SKM-1 (cell line): Measurements from ENCODE around the gene GSTM3.
"Not testable (repeated sequence)": the region's sequence is repeated elsewhere in the genome, so short reads cannot be mapped to it uniquely, and the experiment has no call there.

Source experiments
- DNase-seq: peaks from one replicate; lab custom pipeline; 2025; ENCODE audit not compliant: unreplicated experiment; lab: John Stamatoyannopoulos, UW

Gene GSTM3

DNA sequence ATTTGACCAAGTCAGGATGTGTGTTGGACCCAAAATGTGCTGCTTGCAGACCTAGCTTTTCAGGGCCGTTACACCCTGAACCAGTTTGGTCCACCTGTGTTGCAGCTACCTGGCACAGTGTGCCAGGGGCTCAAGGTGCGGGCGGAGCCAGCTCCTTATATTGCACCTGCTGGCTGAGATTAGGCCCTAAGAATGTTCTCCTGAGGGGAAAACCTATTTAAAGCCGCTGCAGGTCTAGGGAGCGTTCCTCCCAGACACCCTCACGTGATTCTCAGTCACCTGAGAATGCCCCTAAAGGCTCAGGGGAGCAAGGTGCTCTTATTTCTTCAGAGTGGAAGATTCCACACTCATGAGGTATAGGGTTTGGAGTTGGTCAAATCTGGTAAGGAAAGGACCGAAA, 12.0 kb downstream of the GSTM3 start:
- DNase-seq: no peak

GRCh38 chr1:109726728-109727373, 14.0 kb downstream of the GSTM3 start:
- DNase-seq: no peak

DNA sequence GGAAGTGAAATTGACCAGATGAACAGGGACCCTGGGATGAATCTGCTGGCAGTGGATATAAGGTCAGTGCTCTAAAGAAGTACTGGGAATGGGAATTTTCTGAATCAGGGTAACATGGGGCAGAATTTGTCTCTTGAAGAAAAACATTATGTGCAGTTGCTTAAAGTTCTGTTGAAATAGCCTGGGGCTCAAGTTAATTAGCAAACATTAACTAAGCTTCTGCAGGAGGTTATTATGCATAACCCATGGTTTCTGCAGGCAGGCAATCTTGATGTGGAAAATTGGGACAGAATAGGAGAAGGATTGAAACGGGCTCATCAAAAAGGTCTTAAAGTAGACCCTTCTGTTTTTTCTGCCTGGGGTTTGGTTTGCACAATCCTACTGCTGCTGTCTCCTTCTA, 14.8 kb downstream of the GSTM3 start:
- DNase-seq: no peak

DNA sequence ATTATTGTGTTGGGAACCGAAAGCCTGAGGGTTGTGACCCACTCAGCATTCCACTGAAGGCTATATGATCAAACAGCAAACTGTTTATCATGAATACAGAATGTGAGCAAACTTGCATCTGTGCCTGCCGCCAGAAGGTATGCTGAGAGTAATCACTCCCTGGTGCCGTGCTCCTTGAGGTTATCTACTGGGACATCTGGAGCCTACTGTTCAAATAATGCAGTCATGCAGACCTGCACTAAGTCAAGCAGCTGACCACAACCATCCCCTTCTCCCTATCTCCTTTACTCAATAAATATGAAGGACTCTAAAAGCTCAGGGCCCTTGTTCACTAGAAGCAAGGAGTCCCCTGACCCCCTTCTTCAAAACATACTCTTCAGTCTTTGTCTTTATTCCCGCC, 15.3 kb downstream of the GSTM3 start:
- DNase-seq: no peak

- DNase-seq: no peak
Observed at GRCh38 chr1:109724933-109725332, 15.9 kb downstream of the GSTM3 start.

DNA sequence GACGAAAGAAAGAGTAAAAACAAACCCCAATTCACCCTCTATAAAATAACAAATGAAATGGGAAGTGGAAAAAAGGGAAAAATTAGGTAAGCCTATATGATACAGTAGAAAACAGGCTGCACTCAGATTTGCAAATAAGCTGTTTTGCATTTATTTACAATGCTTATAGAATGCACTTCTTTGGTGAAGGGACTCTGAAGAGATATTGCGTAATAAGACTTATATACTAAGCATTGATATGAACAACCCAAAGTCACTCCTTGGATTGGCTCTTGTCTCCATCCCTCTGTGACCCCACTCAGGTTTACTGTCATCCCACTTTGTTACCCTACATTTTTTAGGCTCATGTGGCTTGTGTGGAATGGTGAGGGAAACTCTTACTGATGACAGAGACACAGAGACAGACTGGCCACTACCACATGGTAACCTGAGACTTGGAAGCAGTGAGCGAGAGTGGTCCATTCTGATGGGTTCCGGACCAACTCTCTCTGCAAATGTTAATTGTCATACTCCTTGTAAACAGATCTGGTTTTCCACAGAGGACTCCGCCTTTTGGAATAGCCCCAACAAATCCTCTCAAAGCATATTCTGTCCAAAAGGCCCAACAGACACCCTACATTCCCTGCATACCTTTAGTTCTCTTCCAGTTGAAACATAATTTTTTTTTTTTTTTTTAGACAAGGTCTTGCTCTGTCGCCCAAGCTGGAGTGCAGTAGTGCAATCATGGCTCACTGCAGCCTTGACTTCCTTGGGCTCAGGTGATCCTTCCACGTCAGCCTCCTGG, 17.7 kb downstream of the GSTM3 start:
- no peak for DNase-seq

- no peak for DNase-seq
Observed at GRCh38 chr1:109721971-109722370, 18.9 kb downstream of the GSTM3 start.

DNA sequence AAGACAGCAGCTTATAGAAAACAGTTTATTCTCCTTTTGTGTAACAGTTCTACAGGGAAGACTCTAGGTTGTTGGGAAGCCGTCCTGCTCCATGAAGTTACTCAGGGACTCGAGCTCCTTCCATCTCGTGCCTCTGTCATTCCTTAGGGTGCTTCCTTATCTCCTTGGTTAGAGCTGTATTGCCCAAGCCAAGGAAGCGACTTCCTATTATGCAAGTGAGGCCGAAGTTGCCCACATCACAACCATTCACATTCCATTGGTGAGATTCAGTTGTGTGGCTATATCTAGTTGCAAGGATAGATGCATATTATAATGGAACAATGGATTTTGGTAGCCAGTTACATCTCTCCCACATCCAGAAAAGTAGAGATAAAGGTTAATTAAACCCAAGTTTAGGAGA, 19.8 kb downstream of the GSTM3 start:
- no peak for DNase-seq

DNA sequence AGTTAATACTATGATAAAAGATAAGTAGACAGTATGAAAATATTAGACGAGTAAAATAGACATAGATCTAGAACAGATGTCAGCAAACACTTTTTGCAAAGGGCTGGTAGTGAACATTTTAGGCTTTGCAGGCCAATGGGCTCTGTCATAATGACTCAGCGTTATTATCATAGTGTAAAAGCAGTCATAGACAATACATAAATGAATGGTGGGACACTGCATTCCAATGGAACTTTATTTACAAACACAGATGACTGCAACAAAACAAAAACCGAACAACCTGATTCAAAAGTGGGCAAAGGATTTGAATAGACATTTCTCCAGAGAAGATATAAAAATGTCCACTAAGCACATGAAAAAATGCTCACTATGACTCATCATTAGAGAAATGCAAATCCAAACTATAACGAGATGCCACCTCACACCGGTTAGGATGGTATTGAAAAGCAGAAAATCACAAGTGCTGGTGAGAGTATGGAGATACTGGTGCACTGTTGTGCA, 21.5 kb downstream of the GSTM3 start:
- no peak for DNase-seq

- no peak for DNase-seq
Observed at GRCh38 chr1:109718495-109718894, 22.3 kb downstream of the GSTM3 start.

DNA sequence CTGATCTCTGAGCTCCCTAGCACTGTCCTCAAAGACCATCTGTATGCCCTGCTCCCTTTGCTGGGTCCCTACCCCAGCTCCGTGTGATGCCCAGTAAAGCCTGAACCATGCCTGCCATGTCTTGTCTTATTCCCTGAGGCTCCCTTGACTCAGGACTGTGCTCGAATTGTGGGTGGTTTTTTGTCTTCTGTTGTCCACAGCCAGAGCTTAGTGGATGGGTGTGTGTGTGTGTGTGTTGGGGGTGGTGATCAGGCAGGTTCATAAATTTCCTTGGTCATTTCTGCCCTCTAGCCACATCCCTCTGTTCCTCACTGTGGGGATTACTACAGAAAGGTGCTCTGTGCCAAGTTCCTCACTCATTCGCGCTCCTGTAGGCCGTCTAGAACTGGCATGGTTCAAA, 23.1 kb downstream of the GSTM3 start:
- DNase-seq: no peak

DNA sequence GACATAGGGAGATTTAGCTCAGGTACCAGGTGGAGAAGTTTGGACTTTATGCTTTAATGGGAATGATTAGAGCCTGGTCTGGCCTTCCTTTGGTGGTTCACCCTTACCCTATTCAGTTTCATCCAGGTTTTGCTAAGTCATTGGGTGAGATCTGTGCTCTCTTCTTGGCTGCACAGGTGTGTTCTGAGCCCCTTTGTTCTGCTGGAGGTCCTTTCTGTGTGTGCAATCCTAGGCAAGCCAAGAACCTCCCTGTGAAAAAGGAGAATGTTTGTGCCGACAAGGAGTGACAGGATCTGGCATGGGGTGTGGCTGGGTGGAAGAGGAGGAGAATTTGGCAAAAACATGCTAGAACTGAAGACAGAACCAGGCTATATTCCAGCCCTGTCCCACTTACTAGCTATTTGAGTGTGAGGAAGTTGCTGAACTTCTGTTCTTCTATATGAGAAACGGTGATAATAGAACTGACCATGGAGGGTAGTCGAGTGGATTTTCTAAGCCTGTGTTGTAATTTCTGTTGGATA, 24.2 kb downstream of the GSTM3 start:
- no peak for DNase-seq

GRCh38 chr1:109716121-109716520, 24.7 kb downstream of the GSTM3 start:
- no peak for DNase-seq

GRCh38 chr1:109714661-109715372, 26.0 kb downstream of the GSTM3 start:
- DNase-seq: no peak

DNA sequence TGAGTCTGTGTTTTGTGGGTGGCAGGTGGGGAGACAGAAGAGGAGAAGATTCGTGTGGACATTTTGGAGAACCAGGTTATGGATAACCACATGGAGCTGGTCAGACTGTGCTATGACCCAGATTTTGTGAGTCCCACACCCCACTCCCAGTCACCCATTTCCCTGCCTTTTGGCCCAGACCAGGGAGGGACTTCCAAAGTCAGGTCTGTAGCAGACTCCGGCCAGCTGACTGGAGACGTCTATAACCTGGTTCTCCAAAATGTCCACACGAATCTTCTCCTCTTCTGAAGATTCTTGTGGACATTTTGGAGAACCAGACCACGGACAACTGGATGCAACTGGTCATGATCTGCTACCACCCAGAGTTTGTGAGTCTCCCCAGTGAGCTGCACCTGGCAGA, 27.2 kb downstream of the GSTM3 start:
- DNase-seq: no peak

DNA sequence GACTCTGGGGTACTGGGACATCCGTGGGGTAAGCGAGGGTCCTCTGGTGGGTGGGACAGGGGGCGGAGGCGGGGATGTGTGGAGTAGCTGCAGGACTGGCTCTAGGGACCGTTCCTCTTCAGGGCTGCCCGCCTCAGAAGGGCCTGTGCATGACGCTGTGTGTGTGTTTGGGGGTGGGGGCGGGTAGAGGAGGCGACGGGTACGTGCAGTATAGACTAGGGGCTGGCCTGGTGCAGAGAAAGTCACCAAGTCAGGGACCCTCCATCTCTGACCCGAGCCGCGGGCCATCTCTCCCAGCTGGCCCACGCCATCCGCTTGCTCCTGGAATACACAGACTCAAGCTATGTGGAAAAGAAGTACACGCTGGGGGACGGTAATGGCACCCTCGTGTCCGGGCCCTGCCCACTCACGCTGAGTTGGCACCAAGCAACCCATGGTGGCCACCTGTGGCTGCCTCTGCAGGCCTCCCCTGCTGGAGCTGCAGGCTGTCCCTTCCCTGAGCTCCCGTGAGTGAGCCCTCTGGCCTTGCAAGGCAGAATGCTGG, 28.4 kb downstream of the GSTM3 start:
- no peak for DNase-seq

DNA sequence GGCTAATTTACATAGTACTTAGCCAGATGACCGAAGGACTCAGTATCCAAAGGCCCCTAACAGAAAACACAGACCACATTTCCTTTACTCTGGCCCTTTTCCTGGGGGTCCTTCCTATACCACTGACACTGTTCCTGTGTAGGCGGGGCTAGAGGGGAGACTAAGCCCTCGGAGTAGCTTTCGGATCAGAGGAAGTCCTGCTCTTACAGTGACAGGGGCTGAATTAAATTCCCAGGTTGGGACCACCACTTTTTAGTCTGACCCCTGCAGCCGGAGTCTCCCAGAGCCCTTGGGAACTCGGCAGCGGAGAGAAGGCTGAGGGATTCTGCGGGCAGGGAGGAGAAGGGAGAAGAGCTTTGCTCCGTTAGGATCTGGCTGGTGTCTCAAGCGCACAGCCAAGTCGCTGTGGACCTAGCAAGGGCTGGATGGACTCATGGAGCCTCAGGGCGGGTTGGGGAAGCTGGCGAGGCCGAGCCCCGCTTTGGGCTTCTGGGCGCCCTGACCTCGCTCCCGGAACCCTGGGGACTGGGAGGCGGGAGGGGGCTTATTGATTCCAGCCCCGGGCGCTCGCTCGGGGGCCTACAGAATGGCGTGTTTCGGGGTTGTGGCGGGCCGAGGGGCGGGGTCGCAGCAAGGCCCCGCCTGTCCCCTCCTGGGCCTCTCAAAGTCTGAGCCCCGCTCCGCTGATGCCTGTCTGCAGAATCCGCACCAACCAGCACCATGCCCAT, 29.1 kb downstream of the GSTM3 start, which contains the start of gene GSTM5:
Gene GSTM5, plus strand, starts transcription at position 659 of the 728 bp plus-strand sequence. Its CDS starts 62 bp downstream, at position 721.
- DNase-seq: not testable (repeated sequence)

DNA sequence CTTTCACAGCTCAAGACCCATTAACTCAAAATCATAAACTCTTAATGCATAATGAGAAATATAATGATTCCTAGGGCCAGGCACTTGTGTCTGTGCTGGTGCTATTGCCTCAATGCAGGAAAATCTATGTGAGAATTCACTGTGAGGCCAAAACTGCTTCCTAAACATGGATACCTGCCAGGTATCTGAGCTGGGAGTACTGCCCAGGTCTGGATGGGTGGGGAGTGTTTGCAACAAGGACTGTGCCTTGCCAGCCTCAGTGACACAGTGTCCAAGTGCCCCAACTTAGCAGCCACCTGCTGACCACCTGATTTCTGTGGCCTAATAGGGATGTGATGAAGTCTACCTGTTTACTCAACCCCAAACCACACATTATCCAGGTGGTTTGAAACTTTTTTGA, 31.0 kb downstream of the GSTM3 start:
- DNase-seq: not testable (repeated sequence)

GRCh38 chr1:109708949-109709348, 31.9 kb downstream of the GSTM3 start:
- not testable (repeated sequence) for DNase-seq

DNA sequence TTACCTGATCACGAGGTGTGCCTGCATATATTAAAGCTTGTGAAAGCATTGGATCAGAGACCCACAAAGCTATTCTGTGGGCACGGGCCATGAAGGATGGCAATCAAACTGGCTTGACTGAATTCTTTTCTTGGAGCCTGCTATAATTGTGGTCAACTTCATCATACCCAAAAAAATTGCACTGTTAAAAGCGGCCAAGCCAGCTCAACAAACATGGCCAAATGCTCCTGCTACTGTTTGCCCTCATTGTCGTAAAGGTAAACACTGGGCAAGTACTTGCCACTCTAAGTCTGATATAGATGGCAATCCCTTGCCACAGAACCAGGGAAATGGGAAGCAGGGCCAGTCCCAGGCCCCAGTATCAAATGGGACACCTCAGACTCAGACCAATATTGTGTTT, 35.4 kb downstream of the GSTM3 start:
- DNase-seq: no peak

DNA sequence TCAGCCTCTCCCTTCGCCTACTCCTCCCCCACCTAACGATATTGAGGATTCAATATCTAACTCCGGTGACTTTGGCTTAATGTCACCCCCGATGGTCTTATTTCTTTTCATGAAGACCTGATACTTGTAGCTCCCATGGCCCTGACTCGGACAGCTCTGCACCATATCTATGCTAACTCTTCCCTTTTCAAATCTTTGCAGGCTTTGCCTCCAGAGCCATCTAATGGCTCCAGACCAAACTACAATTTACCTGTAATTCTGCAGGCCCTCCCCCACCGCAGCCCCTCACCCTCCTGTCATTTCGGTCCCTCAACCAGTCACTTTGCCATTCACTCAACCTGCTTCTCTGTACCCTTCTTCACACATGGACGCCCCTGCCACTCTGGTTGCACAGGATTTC, 36.7 kb downstream of the GSTM3 start:
- no peak for DNase-seq
